Activated T-helper 17 cell treated with anti-CD3 and anti-CD28 coated beads, Interleukin-2, amount 50 U/mL, for 72 hours (primary cell): ENCODE data around the gene KRT2. TPM values are rescaled to one million over a fixed set of nuclear protein-coding genes. Genes with fewer than 3 reads are reported as not detected.

Source experiments
- ATAC-seq: fragments of 150-1000 bp; cut with Tn5 transposase; replicated peaks from 2 replicates; pipeline ENCODE4 v1.10.0; 2021; ENCODE audit warnings: mild to moderate bottlenecking, moderate library complexity
- H3K27ac Mint-ChIP-seq: one replicate; pipeline ENCODE4 v1.8.0; 2022; ENCODE audit warnings: mixed read lengths
- H3K27me3 Mint-ChIP-seq: one replicate; pipeline ENCODE4 v1.8.0; 2022; ENCODE audit warnings: mixed read lengths
- H3K36me3 Mint-ChIP-seq: one replicate; pipeline ENCODE4 v1.8.0; 2022; ENCODE audit warnings: low read depth, mild to moderate bottlenecking, mixed read lengths
- H3K4me1 Mint-ChIP-seq: one replicate; pipeline ENCODE4 v1.8.0; 2022; ENCODE audit warnings: mixed read lengths
- H3K4me3 Mint-ChIP-seq: one replicate; pipeline ENCODE4 v1.8.0; 2022; ENCODE audit warnings: mild to moderate bottlenecking, mixed read lengths
- H3K9me3 Mint-ChIP-seq: one replicate; pipeline ENCODE4 v1.8.0; 2022; ENCODE audit warnings: mixed read lengths
- total RNA-seq, 2 donors: library from RNA; stranded (reverse); gene quantifications; one replicate each; pipeline ENCODE4 v1.2.3, GENCODE V29; 2022

KRT2 gene
- total RNA-seq, 2 donors from 2014 or later = not detected

- H3K4me3 Mint-ChIP-seq = no peak overlapping the region
- H3K4me1 Mint-ChIP-seq = peaks cover 24% of the 10 kb centered on the region
- H3K36me3 Mint-ChIP-seq = no peaks in the 10 kb centered on the region
- peaks cover 12% of the 10 kb centered on the region for H3K27me3 Mint-ChIP-seq
- H3K27ac Mint-ChIP-seq = no peak overlapping the region
- no peak for ATAC-seq
- H3K9me3 Mint-ChIP-seq = no peaks in the 10 kb centered on the region
Measured at GRCh38 chr12:52631676-52632459, 20.1 kb downstream of the KRT2 start.

- no peaks in the 10 kb centered on the region for H3K9me3 Mint-ChIP-seq
- no peaks in the 10 kb centered on the region for H3K36me3 Mint-ChIP-seq
- H3K27ac Mint-ChIP-seq = no peak overlapping the region
- ATAC-seq = no peak
- peaks cover 24% of the 10 kb centered on the region for H3K4me1 Mint-ChIP-seq
- no peak overlapping the region for H3K4me3 Mint-ChIP-seq
- H3K27me3 Mint-ChIP-seq = peaks cover 10% of the 10 kb centered on the region
Measured at GRCh38 chr12:52631264-52631663, 20.7 kb downstream of the KRT2 start.

DNA sequence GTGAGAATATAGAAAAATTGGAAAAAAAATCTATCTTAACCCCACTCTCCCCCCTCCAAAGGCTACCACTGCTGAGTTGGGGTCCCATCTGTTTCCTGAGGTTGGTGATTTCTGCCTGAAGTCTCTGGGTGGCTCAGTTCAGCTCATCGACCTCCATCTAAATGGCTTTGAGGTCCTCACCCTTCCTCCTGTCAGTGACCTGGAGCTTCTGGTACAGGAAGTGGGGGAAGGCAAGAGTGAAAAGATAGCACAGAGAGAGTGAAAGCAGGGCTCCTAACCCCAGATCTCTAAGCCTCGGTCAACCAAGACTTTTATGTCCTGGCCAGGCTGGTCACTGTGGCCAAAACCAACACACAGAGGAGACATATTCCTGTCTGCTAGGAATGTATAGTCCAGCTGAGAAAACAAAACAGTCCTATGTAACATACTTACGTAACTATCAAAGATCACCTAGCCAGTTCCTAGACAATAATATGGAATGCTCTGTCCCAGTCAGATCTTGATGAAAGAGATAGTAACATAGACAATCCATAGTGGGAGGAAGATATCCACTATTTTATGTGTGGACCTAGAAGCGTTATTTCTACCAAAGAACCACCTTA is 21.3 kb downstream of the KRT2 start:
- no peaks in the 10 kb centered on the region for H3K36me3 Mint-ChIP-seq
- no peaks in the 10 kb centered on the region for H3K9me3 Mint-ChIP-seq
- H3K27me3 Mint-ChIP-seq = peaks cover 10% of the 10 kb centered on the region
- H3K27ac Mint-ChIP-seq = no peak overlapping the region
- peaks cover 24% of the 10 kb centered on the region for H3K4me1 Mint-ChIP-seq
- ATAC-seq = no peak
- H3K4me3 Mint-ChIP-seq = no peak overlapping the region

- H3K27me3 Mint-ChIP-seq = peaks cover 10% of the 10 kb centered on the region
- H3K9me3 Mint-ChIP-seq = no peaks in the 10 kb centered on the region
- no peak overlapping the region for H3K27ac Mint-ChIP-seq
- H3K4me3 Mint-ChIP-seq = no peak overlapping the region
- peaks cover 24% of the 10 kb centered on the region for H3K4me1 Mint-ChIP-seq
- no peak for ATAC-seq
- no peaks in the 10 kb centered on the region for H3K36me3 Mint-ChIP-seq
Measured at GRCh38 chr12:52630008-52630500, 22.0 kb downstream of the KRT2 start.

- ATAC-seq = no peak
- Mint-ChIP-seq H3K27me3 (peaks cover 10% of the 10 kb centered on the region), H3K36me3 (no peaks in the 10 kb centered on the region), H3K4me1 (peaks cover 24% of the 10 kb centered on the region), H3K4me3 (no peak overlapping the region), H3K27ac (no peak overlapping the region), H3K9me3 (no peaks in the 10 kb centered on the region)
Measured at GRCh38 chr12:52629281-52630007, 22.6 kb downstream of the KRT2 start.

- H3K4me1 Mint-ChIP-seq = peaks cover 19% of the 10 kb centered on the region
- no peaks in the 10 kb centered on the region for H3K9me3 Mint-ChIP-seq
- no peak for ATAC-seq
- H3K27me3 Mint-ChIP-seq = peaks cover 7% of the 10 kb centered on the region
- no peak overlapping the region for H3K4me3 Mint-ChIP-seq
- no peak overlapping the region for H3K27ac Mint-ChIP-seq
- H3K36me3 Mint-ChIP-seq = no peaks in the 10 kb centered on the region
Measured at GRCh38 chr12:52628841-52629240, 23.2 kb downstream of the KRT2 start.

DNA sequence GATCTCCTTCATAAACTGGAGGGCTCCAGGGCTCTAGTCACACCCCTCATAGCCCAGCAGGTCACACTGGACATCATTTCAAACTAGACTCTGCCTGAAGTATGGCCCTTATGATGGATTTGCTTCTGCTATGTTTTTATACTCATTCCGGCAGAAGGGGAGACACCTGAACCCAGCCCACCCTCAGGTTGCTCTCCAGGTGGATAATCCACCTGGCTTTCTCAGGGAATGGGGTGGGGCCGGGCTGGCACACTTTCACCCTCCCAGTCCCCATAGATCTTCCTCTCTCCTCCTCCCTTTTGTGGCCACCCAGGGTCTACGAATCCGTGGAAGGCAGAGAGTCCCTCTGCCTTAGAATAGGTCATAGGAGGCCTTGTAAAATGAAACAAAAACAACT is 23.9 kb downstream of the KRT2 start:
- Mint-ChIP-seq H3K4me3 (no peak overlapping the region), H3K27ac (no peak overlapping the region), H3K36me3 (no peaks in the 10 kb centered on the region), H3K4me1 (peaks cover 18% of the 10 kb centered on the region), H3K9me3 (no peaks in the 10 kb centered on the region), H3K27me3 (peaks cover 7% of the 10 kb centered on the region)
- no peak for ATAC-seq

DNA sequence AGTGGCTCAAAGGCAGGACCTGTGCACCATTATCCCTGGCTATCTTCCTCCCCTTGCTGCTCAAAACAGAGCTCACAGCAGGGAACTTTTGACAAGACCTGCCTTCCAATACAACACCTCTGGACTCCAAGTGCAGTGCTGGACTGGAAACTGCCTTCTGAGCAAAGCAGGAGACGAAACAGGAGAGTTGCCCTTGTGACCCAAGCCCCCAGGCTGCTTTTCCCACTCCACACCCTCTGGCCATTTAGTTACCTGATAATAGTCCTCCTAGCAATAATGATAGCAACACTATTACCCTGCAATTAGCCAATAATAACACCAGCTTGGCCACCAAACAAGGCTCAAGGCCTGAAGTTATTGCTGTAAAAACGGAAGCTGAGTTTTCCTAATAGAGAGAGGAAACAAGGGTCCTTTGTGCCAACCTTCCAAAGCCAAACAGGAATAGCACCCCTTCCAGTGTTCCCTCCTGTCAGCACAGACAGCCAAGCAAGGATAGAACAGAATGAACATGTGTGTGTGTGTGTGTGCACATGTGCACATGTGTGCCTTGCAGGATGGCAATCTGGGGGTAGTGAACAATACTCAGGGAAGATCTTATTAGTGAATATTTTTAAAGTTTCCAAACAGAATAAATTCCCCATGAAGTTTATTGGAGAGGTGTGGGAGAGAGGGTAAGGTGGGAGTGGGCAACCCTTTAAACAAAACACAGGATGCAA is 24.5 kb downstream of the KRT2 start:
- Mint-ChIP-seq H3K36me3 (no peaks in the 10 kb centered on the region), H3K4me3 (no peak overlapping the region), H3K4me1 (peaks cover 18% of the 10 kb centered on the region), H3K9me3 (peaks cover 4% of the 10 kb centered on the region), H3K27me3 (peaks cover 7% of the 10 kb centered on the region), H3K27ac (no peak overlapping the region)
- ATAC-seq = no peak

DNA sequence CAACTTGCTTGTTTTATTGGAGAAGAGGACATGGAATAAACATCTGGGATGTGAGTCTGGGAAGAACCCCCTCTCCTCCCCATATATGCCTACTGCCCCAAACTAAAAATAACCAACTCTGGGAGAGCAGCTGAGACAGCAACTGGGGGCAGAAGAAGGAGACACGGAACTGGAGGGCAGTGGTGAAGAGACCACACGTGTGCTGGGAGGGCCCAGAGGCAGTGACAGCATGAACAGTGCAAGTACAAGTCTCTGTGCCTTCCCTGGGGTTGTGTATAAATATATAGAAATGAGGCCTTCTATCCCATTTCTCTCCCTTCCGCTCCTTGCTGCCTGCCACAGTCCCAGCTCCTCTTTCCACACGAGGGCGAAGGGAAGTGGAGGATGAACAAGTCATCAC is 29.7 kb downstream of the KRT2 start:
- Mint-ChIP-seq H3K9me3 (peaks cover 4% of the 10 kb centered on the region), H3K4me1 (peaks cover 4% of the 10 kb centered on the region), H3K4me3 (no peak overlapping the region), H3K27ac (no peak overlapping the region), H3K27me3 (peaks cover 16% of the 10 kb centered on the region), H3K36me3 (no peaks in the 10 kb centered on the region)
- ATAC-seq = no peak

DNA sequence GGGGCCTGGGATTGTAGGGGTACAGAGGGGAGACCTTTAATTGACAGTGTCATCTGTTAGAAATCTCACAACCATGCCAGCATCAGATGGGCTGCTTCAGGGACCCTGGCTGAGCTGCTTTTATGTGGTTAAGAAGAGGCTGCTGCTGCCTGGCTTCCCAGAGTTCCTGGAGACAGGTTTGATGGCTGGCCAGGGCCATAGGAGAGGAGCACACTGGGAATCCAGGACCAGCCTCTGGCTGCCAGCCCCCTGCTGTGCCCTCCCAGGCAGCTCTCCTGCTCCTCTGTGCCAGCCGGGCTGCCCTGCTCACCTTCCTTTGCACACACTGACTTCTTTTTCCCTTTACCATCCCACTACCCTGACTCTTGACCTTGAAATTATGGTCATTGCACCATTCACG is 33.1 kb downstream of the KRT2 start:
- ATAC-seq = no peak

DNA sequence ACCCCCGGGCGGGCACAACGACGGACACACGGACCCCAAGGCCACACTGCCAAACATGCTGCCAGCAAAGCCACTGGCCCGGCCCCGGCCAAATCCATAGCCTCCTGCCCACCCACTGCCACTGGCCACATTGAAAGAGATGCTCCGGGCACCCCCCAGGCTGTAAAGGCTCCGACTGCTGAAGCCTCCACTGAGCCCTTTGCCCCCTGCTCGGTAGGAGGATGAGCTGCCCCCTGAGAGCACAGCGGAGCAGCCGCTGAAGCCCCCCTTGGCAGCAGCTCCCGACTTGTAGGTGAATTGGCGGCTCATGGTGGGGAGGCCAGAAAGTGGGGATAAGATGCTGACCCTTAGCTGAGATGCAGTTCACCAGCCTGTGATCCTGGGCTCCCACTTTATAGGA is 33.8 kb downstream of the KRT2 start, which contains the start of gene KRT73:
Gene KRT73, minus strand, starts transcription at position 344 of the 400 bp plus-strand sequence. Its CDS starts 35 bp downstream, at position 309.
- Mint-ChIP-seq H3K4me3 (no peak within 1 kb of the TSS), H3K4me1 (peaks cover 13% of the 10 kb centered on the region), H3K36me3 (no peaks in the 10 kb centered on the region), H3K27ac (no peak within 1 kb of the TSS), H3K9me3 (peaks cover 4% of the 10 kb centered on the region), H3K27me3 (peaks cover 20% of the 10 kb centered on the region)
- no peak for ATAC-seq

More for the DNA sequence above, 33.1 kb downstream of the KRT2 start:
- Mint-ChIP-seq H3K4me1 (peaks cover 10% of the 10 kb centered on the region), H3K27ac (no peak overlapping the region), H3K27me3 (peaks cover 19% of the 10 kb centered on the region), H3K4me3 (no peak overlapping the region), H3K9me3 (peaks cover 4% of the 10 kb centered on the region), H3K36me3 (no peaks in the 10 kb centered on the region)

- Mint-ChIP-seq H3K27ac (no peak overlapping the region), H3K4me1 (peaks cover 13% of the 10 kb centered on the region), H3K36me3 (no peaks in the 10 kb centered on the region), H3K9me3 (no peaks in the 10 kb centered on the region), H3K4me3 (no peak overlapping the region), H3K27me3 (peaks cover 20% of the 10 kb centered on the region)
- ATAC-seq = no peak
Measured at GRCh38 chr12:52617403-52617785, 34.6 kb downstream of the KRT2 start.

DNA sequence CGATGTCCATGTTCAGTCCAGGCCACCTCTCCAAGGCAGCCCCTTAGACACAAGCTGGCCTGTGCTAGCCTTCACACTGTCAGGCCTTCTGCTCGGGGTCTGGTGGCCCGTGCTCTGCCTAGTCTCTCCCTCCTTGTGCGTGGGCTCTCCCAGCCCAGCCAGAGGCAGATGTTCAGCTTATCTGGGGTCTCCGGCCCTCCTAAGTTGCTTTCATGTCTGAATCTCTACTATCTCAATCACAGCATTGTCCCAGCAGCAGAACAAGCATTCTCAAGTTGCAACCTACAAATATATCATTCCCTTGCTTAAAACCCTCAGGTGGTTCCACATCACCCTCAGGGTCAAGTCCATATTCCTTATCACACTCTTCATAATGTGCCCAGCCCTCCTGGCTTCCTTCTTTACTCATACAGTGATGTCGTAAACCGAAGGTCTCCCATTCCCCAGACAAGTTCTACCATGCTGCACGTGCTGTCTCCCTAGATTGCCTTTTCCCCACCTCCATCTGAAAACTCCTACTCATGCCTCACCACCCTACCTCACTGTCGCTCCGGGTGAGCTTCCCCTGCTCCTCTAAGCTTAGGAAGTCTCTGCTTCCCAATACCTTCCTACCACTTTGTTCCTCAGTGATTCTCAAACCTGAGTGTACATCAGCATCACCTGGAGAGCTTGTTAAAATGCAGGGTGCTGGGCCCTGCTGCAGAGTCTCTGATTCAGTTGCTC is 35.2 kb downstream of the KRT2 start:
- no peaks in the 10 kb centered on the region for H3K36me3 Mint-ChIP-seq
- H3K4me3 Mint-ChIP-seq = no peak overlapping the region
- no peaks in the 10 kb centered on the region for H3K9me3 Mint-ChIP-seq
- peaks cover 20% of the 10 kb centered on the region for H3K27me3 Mint-ChIP-seq
- ATAC-seq = no peak
- H3K4me1 Mint-ChIP-seq = peaks cover 13% of the 10 kb centered on the region
- peak overlapping the region; percentile 5 for H3K27ac Mint-ChIP-seq

DNA sequence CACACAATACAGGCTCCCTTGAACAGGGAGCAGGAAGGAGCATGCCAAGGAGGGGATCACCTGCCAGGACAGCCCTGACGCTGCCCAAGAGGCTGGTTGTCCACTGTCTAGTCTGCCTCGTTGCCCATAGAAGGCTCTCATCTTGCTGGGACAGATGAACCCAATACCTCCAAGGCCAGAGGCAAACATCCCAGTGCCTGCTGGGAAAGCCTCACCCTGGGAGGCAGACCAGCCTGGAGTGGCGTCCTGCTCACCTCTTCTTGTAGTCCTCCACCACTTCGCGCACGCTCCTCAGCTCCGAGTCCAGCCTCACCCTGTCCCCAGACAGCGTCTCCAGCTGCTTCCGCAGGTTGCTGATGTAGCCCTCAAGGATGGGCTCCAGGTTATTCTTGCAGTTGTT is 36.1 kb downstream of the KRT2 start:
- Mint-ChIP-seq H3K9me3 (no peaks in the 10 kb centered on the region), H3K36me3 (no peaks in the 10 kb centered on the region), H3K27me3 (peaks cover 23% of the 10 kb centered on the region), H3K4me1 (peaks cover 13% of the 10 kb centered on the region), H3K27ac (peak overlapping the region; percentile 61), H3K4me3 (peak overlapping the region; percentile 7)
- ATAC-seq = no peak
